HG02840 (cell line): ENCODE measurements around the gene ZNF324.
"Not testable (repeated sequence)": the region's sequence is repeated elsewhere in the genome, so short reads cannot be mapped to it uniquely, and the experiment has no call there.

ENCODE experiments used
- ATAC-seq: cut with Tn5 transposase; IDR thresholded peaks from one replicate; pipeline ENCODE4 v1.9.1; 2021; ENCODE audit warnings: mild to moderate bottlenecking, moderate library complexity, moderate number of reproducible peaks; ENCODE audit not compliant: unreplicated experiment, low FRiP score

ZNF324 gene

DNA sequence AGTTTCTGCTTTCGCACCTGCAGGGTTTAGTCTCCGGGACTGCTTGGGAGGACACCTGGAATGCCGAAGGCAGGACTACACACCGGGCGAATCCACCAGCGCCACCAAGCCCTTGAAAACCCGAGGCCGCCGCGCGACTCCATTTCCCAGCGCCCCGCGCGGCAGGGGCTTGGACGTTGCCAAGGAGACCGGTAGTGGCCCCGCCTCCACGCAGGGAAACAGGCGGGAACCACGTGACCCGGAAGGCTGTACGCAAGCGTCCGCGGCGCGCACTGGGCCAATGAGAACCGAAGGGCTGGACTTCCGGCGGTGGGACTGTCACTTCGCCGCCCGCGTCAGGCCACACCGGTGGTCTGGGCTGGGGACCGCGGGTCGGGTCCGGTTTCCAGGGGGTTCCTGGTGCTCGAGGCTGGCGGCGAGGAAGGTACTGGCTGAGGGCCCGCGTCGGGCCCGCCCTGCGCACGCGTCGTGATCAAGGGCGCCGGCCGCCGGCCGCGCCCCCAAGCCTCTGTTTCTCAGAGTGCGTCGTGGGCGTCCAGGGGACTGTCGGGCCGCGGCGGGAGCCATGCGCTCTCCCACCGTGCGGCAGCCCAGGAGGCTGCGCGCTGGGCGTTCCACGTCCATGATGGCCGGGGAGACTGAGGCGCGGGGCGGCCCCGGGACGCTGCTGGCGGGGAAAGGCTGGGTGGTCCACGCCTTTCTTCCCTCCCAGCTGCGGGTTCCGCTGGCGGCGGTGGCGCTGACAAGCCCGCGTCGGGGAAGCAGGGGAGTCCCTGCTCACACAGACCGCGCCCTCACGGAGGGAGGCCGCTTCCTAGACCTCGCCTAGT is at the start of gene ZNF324:
Gene ZNF324 (plus strand): TSS at position 321 of the 830 bp plus-strand sequence. CDS start 2,106 bp downstream, outside the sequence.
- peak; percentile 89 for ATAC-seq

DNA sequence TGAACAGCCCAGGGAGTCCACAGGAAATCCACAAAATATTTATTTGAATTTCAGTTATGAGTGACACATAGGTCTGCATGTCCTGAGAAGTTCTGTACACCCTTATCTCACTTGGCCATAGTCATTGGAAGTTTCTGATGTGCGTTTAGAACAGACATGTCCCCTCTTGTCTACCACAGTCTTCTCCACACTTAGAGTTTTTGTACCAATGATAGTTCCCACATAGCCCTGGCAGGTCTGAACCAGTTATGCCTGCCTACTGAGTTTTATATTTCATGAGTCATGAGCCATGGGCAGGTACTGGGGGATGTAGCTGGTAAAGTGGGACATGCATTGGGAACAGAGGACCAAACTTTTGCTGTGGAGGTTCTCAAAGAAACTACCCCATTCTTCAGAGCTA is 38.3 kb upstream of the ZNF324 start:
- ATAC-seq = no peak

DNA sequence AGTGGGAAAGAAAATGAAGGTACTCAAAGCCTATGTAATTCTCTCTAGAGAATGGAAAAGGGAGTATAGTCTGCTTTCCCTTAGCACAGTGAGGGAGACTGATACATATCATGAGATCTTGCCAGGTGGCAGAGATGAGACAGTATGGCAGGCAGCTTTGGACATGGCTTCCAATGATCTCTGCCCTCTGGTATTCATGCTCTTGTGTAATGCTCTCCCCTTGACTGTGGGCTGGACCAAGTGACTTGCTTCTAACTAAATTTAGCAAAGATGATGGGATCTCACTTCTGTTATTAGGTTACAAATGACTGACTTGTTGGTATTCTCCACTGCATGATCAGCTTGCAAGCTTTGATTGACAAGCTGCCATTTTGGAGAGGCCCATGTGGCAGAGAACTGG is 37.1 kb upstream of the ZNF324 start:
- no peak for ATAC-seq

DNA sequence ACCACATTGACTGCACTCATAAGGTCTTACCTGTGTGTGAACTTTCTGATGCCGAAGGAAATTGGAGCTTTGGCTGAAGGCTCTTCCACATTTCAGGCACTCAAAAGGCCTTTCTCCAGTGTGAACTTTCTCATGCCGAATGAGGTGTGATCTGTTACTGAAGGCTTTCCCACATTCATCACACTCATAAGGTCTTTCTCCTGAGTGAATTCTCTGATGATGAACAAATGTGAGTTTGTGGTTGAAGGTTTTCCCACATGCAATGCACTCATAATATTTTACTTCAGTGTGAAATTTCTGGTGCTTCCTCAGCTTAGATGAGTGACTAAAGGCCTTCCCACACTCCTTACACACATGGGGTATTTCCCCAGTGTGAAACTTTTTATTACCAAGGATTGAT is 32.7 kb upstream of the ZNF324 start:
- ATAC-seq = no peak

DNA sequence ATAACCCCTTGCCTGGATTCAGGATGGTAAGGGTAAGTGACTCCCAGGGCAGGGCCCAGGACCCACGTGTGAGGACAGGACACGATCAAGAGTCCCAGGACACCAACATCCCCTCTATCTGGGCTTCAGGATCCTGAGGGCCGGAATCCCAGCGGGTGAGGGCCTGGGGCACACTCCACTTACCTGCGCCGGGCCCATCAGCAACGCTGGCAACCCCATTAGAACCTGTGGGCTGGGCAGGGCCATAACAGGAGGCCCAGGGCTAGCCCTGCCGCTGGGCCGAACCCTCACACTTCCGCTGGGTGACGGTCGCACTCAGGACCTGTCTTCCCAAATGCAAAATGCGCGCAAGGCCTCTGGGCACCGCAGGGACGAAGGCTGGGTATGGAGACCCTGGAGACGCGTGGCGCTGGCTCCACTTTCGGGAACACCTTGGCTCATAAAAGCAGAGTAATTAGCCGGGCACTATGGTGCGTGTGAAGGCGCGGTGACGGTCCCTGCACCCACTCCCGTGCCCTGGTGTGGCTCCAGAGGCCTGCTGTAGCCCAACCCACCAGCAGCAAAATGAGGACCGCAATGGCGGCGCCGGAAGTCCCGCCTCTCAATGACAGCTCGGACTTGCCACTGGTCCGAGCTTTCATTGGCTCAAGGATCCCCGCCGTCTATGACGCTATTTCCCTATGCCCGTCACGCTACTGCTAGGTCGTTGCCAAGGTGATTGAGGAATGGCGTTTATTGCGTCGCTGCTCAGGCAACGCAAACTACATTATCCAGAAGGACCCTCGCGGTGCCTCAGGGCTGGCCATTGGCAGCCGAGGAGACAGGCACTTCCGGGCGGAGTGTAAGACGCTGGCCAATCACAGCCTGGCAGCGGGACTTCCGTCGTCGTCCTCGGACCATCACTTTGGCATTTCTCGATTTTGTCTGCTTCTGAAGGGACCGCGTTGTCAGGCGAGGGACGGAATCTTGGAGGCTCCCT is 27.0 kb upstream of the ZNF324 start, which contains the start of gene ZNF132:
Gene ZNF132 (minus strand): TSS at position 578 of the 979 bp plus-strand sequence. CDS start 332 bp downstream, at position 246.
- peak; percentile 97 for ATAC-seq

DNA sequence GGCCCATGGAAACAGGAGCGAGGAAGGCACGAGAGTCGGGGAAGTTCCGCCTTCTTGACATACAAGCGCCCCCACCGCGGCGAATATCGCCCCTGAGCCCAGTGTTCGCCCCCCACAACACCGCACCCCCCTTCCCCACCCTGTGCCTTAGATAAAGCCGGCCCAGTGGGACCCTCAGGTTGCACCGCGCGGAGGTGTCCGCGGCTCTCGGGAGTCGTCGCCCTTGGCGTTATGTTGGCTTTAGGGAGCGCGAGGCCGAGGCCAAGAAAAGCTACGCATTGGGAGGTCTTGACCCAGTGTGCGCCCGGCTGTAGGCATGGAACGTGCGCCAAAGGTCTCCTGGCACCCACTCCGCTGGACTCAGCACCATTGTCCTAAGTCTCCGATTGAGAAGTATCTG is 26.3 kb upstream of the ZNF324 start:
- ATAC-seq = no peak

DNA sequence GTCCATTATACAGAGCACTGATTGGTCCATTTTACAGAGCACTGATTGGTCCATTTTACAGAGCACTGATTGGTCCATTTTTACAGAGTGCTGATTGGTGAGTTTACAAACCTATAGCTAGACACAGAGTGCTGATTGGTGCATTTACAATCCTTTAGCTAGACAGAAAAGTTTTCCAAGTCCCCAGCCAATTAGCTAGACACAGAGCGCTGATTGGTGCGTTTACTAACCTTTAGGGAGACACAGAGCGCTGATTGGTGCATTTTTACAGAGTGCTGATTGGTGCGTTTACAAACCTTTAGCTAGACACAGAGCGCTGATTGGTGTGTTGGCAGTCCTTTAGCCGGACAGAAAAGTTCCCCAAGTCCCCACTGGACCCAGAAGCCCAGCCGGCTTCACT is 23.9 kb upstream of the ZNF324 start:
- not testable (repeated sequence) for ATAC-seq

DNA sequence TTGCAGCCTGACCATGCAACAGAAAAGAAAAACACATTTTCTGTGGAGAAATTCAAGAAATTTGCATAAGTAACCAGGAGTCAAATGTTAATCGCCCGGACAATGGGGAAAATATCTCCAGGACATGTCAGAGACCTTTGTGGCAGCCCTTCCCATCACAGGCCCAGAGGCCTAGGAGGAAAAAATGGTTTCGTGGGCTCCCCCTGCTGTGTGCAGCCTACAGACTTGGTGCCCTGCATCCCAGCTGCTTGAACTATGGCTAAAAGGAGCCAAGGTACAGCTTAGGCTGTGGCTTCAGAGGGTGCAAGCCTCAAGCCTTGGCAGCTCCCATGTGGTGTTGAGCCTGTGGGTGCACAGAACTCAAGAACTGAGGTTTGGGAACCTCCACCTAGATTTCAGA is 18.0 kb upstream of the ZNF324 start:
- not testable (repeated sequence) for ATAC-seq

DNA sequence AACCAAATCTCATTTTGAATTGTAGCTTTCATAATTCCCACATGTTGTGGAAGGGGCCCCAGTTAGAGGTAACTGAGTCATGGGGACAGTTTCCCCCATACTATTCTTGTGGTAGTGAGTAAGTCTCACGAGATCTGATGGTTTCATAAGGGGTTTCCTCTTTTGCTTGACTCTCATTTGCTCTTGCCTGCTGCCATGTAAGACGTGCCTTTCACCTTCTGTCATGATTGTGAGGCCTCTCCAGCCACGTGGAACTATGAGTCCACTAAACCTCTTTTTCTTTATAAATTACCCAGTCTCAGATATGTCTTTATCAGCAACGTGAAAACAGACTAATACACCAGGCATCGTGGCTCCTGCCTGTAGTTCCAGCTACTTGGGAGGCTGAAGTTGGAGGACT is 16.9 kb upstream of the ZNF324 start:
- not testable (repeated sequence) for ATAC-seq

DNA sequence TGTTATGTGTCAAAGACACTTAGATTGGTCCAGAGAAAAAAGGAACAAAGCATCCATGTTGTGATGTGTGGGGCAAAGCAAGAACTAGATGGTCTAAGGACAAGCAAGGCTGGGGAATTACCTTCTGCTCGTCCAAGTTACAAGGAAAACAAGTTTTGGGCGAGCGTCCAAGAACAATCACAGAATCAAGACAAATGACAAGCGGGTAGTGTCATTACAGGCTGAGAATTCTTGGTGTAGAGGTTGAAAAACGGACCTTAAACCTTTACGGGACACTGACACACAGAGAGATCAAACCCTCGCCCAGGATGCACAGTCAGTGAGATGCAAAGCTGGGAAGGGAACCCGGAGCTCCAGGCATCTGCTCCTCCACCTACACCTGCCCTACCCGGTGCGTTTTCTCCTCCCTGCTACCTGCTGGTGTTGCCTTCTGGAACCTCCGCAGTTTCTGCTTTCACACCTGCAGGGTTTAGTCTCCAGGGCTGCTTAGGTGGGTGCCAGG is 16.0 kb upstream of the ZNF324 start:
- ATAC-seq = peak; percentile 16

DNA sequence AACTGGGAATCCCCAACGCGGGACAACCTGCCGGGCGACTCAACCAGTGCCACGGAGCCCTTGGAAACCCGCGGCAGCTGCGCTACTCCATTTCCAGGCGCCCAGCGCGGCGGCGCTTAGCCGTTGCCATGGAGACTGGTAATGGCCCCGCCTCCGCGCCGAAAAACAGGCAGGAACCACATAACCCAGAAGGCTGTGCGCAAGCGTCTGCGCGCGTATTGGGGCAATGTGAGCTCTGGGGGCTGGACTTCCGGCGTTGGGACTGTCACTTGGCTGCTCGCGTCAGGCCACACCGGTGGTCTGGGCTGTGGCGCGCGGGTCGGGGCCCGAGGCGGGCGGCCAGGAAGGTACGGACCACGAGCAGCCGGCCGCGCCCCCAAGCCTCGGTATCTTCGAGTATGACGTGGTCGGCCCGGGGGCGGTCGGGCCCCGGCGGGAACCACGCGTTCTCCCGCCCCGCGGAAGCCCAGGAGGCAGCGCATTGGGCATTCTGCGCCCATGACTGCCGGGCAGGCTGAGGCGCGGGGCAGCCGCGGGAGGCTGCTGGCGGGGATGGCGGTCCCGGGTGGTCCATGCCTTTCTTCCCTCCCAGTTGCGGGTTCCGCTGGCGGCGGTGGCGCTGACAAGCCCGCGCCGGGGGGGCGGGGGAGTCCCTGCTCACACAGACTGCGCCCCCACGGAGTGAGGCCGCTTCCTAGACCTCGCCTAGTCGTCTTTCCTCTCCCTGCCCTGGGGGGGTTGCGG is 15.3 kb upstream of the ZNF324 start, which contains the start of gene ZNF324B:
Gene ZNF324B (plus strand): TSS at position 265 of the 744 bp plus-strand sequence. CDS start 2,080 bp downstream, outside the sequence.
- peak; percentile 98 for ATAC-seq

DNA sequence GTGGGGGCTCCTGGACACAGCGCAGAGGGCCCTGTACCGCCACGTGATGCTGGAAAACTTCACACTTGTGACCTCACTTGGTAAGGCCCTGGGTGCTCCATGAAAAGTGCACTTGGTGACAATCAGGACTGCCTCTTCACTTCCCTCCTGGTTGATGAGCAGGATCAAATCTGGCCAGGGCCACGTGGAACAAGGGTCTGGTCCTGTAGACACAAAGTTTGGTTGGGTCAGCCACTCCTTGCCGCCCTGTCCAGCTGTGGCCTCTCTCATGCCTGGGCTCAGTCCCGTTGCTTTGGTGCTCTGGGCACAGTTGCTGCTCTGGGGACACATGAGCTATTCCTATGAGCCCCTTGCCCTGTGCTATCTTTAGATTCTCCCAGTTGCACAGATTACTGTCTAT is 13.1 kb upstream of the ZNF324 start:
- ATAC-seq = no peak

DNA sequence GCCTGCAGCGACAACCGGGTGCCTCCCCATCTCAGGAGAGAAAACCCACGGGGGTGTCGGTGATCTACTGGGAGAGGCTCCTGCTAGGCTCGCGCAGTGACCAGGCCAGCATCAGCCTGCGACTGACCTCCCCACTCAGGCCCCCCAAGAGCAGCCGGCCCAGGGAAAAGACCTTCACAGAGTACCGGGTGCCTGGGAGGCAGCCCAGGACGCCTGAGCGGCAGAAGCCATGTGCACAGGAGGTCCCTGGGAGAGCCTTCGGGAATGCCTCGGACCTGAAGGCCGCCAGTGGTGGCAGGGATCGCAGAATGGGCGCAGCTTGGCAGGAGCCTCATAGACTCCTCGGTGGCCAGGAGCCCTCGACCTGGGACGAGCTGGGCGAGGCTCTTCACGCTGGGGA is 11.6 kb upstream of the ZNF324 start:
- no peak for ATAC-seq

DNA sequence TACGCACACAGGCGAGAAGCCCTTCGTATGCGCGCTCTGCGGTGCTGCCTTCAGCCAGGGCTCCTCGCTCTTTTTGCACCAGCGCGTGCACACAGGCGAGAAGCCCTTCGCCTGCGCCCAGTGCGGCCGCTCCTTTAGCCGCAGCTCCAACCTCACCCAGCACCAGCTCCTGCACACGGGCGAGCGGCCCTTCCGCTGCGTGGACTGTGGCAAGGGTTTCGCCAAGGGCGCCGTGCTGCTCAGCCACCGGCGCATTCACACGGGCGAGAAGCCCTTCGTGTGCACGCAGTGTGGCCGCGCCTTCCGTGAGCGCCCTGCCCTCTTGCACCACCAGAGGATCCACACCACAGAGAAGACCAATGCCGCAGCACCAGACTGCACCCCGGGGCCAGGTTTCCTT is 10.8 kb upstream of the ZNF324 start:
- ATAC-seq = no peak

DNA sequence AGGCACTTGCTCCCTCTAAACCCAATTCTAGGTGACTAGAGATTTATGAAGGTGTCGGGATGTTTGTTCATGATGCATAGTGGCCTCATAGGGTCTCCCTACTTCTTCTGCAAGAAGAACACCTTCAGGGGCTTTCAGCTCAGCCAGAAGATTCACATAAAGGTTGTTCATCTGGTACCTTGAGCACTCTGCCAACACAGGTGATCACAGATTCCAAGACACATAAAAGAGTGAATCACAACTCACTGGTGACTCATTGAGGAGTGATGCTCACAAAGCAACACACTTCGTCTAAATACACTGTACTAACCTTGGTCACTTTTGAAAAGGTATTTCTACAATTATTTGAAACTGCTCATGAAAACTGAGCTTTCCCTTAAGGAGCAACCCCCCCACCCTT is 6.8 kb upstream of the ZNF324 start:
- ATAC-seq = no peak

DNA sequence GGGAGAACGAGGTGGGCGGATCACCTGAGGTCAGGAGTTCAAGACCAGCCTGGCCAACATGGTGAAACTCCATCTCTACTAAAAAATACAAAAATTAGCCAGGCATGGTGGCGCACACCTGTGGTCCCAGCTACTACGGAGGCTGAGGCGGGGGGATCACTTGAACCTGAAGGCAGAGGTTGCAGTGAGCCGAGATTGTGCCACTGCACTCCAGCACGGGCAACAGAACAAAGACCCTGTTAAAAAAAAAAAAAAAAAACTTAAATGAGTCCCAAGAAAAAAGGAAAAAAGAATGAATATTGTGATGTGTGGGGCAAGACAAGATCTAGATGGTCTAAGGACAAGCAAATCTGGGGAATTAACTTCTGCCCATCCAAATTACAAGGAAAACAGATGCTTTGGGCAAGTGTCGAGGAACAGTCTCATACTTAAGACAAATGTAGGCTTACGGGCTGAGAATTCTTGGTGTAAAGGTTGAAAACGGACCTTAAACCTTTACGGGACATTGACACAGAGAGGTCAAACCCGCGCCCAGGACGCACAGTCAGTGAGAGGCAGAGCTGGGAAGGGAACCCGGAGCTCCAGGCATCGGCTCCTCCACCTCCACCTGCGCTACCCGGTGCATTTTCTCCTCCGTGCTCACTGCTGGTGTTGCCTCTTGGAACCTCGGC is 656 bp upstream of the ZNF324 start:
- no peak for ATAC-seq

DNA sequence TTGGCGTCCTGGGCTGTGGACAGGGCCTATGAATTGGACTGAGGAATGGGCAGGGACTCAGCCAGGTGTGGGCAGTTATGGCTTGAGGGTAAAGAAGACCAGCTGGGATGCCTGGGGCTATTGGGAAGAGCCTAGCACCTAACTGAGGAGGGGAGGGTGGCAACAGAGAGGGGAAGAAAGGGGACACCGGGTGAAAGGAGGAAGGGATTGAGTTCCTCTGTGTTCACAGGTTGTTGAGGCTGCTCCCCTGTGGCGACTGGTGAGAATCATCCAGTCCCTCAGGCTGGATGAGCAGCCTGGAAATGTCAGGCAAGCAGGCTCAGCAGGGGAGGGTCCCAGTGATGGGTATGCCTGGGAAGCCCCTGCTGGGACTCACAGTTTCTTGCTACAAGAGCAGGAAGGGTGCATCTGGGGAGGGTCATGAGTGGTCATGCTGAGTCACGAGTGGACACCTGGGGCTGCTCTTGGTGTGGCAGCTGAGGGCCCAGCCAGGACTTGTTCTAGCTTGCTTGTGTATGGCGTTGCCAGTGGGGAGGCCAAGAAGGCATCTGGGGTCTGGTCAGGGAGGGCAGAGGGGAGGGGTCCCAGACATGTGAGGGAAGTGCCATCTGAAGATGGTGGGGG is 1.4 kb downstream of the ZNF324 start:
- ATAC-seq = no peak

DNA sequence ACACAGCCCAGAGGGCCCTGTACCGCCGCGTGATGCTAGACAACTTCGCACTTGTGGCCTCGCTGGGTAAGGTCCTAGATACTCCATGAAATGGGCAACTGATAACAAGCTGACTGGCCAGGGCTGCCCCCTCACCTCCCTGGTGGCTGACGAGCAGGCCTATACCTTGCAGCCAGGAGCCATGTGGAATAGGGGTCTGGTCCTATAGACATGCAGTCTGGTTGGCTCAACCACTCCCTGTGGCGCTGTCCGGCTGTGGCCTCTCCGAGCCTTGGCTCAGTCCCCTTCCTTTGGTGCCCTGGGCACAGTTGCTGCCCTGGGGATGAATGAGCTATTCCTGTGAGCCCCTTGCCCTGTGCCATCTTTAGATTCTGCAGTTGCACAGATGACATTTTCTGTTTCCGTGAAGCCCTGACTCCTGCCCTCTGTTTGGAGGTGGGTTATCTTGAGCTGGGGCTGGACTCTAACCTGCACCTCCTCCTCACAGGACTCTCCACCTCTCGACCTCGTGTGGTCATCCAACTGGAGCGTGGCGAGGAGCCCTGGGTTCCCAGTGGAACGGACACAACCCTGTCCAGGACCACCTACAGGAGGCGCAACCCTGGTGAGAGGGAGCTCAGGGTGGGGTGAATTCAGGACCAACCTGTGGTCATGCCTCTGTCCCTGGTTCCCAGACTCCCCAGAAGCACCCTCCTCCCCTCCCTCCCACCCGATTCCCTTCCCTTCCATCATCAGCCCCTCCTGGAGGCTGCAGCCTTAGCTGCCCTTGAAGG is 2.5 kb downstream of the ZNF324 start:
- no peak for ATAC-seq
